Endodermal cell (in vitro differentiated cells): ENCODE measurements around the gene FRY. TPM values are rescaled to one million over a fixed set of nuclear protein-coding genes. Genes with fewer than 3 reads are reported as not detected.

Source experiments
- DNase-seq: peaks from one replicate; pipeline ENCODE4 v3.0.0-alpha.2; 2017
- H3K27ac ChIP-seq: 2 replicates; pipeline ENCODE4 v1.5.1; 2013; ENCODE audit warnings: mild to moderate bottlenecking, low read depth, low read length, moderate library complexity
- H3K27me3 ChIP-seq: 2 replicates; pipeline ENCODE4 v1.6.1; 2013; ENCODE audit warnings: mild to moderate bottlenecking, low read length, moderate library complexity; ENCODE audit not compliant: insufficient read depth, control insufficient read depth, poor library complexity, severe bottlenecking
- H3K36me3 ChIP-seq: 2 replicates; pipeline ENCODE4 v1.7.0; 2013; ENCODE audit warnings: mild to moderate bottlenecking, low read length, moderate library complexity; ENCODE audit not compliant: control insufficient read depth, insufficient read depth
- H3K4me1 ChIP-seq: one replicate; pipeline ENCODE4 v1.7.0; 2013; ENCODE audit warnings: low read length; ENCODE audit not compliant: control insufficient read depth, insufficient read depth
- H3K4me3 ChIP-seq: 2 replicates; pipeline ENCODE4 v1.5.1; 2013; ENCODE audit warnings: mild to moderate bottlenecking, low read length, moderate library complexity
- H3K9ac ChIP-seq: 2 replicates; pipeline ENCODE4 v1.6.1; 2013; ENCODE audit warnings: mild to moderate bottlenecking, low read length, moderate library complexity; ENCODE audit not compliant: poor library complexity, severe bottlenecking; ENCODE audit errors: extremely low read depth
- H3K9me3 ChIP-seq: 2 replicates; pipeline ENCODE4 v1.6.1; 2013; ENCODE audit warnings: mild to moderate bottlenecking, low read length, moderate library complexity; ENCODE audit not compliant: control insufficient read depth
- H3K27ac Mint-ChIP-seq: 2 replicates; pipeline ENCODE4 v1.8.0; 2020; ENCODE audit warnings: mixed read lengths
- H3K27me3 Mint-ChIP-seq: 2 replicates; pipeline ENCODE4 v1.8.0; 2021; ENCODE audit warnings: mild to moderate bottlenecking, mixed read lengths; ENCODE audit not compliant: insufficient read depth
- H3K36me3 Mint-ChIP-seq: 2 replicates; pipeline ENCODE4 v1.8.0; 2020; ENCODE audit warnings: low read depth, mixed read lengths
- H3K4me1 Mint-ChIP-seq: 2 replicates; pipeline ENCODE4 v1.8.0; 2020; ENCODE audit warnings: mixed read lengths
- H3K4me3 Mint-ChIP-seq: 2 replicates; pipeline ENCODE4 v1.8.0; 2020; ENCODE audit warnings: mild to moderate bottlenecking, moderate library complexity, mixed read lengths
- H3K9me3 Mint-ChIP-seq: 2 replicates; pipeline ENCODE4 v1.8.0; 2020; ENCODE audit warnings: mild to moderate bottlenecking, mixed read lengths
- WGBS, 2 experiments: methylation state at CpG; one replicate each; pipeline versions ENCODE4 v1.1.5 to v1.1.7; 2013; ENCODE audit warnings: missing lambda C conversion rate in 2 of 2, mixed read lengths in 1 of 2; ENCODE audit not compliant: insufficient coverage in 1 of 2, insufficient read length in 1 of 2; 5-methylcytosine and 5-hydroxymethylcytosine counted together
- total RNA-seq, 2 donors: library from RNA; stranded (reverse); fragmentation: NEBNext Ultra II Directional in 1 of 2; extraction: Animal tissue kit (Norgen Biotek cat#: 25700) in 1 of 2; gene quantifications; 2 replicates in 1 of 2; 3 replicates in 1 of 2; pipeline ENCODE4 v1.2.1, GENCODE V29; 2021
- TF ChIP-seq, protein P1 (sequence below): fragments of 200-600 bp; sonication (generic); conservative IDR thresholded peaks from 2 replicates; pipeline ENCODE4 v1.5.0; 2021; ENCODE audit warnings: antibody characterized with exemption, mild to moderate bottlenecking

Gene FRY
- total RNA-seq, 2 donors from 2014 or later = 20.1 to 30.8 TPM

DNA sequence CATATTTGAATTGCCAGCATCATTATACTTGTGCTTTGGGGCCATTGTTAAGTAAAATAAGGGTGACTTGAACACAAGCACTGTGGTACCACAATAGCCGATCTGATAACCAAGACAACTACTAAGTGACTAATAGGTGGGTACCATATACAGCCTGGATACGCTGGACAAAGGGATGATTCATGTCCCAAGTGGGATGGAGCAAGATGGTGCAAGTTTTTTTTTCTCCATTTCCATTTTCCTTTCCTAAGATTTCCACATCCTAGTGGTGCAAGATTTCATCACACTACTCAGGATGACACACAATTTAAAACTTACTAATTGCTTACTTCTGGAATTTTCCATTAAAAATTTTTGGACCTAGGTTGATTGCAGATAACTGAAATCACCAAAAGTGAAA is 298.9 kb downstream of the FRY start:
- no peak overlapping the region for H3K27ac ChIP-seq
- Mint-ChIP-seq H3K4me3 (no peak overlapping the region), H3K4me1 (no peaks in the 10 kb centered on the region), H3K27ac (no peak overlapping the region), H3K36me3 (peaks cover 52% of the 10 kb centered on the region), H3K9me3 (peaks cover 5% of the 10 kb centered on the region), H3K27me3 (no peaks in the 10 kb centered on the region)
- no peaks in the 10 kb centered on the region for H3K9me3 ChIP-seq
- 97% methylated on average over 2 of the region's 2 CpGs; no CpG with 5 or more reads in 1 of the 2 experiments for WGBS, 2 experiments
- TF ChIP-seq, protein P1, sequence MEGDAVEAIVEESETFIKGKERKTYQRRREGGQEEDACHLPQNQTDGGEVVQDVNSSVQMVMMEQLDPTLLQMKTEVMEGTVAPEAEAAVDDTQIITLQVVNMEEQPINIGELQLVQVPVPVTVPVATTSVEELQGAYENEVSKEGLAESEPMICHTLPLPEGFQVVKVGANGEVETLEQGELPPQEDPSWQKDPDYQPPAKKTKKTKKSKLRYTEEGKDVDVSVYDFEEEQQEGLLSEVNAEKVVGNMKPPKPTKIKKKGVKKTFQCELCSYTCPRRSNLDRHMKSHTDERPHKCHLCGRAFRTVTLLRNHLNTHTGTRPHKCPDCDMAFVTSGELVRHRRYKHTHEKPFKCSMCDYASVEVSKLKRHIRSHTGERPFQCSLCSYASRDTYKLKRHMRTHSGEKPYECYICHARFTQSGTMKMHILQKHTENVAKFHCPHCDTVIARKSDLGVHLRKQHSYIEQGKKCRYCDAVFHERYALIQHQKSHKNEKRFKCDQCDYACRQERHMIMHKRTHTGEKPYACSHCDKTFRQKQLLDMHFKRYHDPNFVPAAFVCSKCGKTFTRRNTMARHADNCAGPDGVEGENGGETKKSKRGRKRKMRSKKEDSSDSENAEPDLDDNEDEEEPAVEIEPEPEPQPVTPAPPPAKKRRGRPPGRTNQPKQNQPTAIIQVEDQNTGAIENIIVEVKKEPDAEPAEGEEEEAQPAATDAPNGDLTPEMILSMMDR = no peak
- no peak overlapping the region for H3K9ac ChIP-seq
- no peaks in the 10 kb centered on the region for H3K27me3 ChIP-seq
- no peak for DNase-seq
- peaks cover 42% of the 10 kb centered on the region for H3K36me3 ChIP-seq
- H3K4me1 ChIP-seq = no peaks in the 10 kb centered on the region
- no peak overlapping the region for H3K4me3 ChIP-seq

DNA sequence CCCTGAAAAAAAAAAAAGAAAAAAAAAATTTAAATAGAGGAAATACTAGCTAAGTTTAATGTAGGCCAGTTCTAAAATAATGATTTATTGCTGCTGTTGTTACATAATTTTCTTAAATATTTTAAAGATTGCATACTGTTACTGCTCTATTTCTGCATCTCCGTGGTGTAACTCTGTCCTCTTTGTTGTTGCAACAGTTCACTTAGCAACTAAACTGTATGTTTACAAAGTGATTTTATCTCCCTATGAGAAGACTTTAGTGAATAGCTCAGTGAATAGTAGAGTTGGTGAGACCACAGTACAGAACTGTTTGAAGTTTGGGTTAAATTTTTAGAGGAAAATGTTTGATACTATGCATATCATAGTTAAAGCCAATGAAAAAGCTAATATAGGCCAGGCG is 303.1 kb downstream of the FRY start:
- Mint-ChIP-seq H3K4me3 (no peak overlapping the region), H3K4me1 (no peaks in the 10 kb centered on the region), H3K9me3 (peaks cover 18% of the 10 kb centered on the region), H3K36me3 (peaks cover 78% of the 10 kb centered on the region), H3K27ac (no peak overlapping the region), H3K27me3 (no peaks in the 10 kb centered on the region)
- Histone ChIP-seq H3K9ac (no peak overlapping the region), H3K27me3 (no peaks in the 10 kb centered on the region), H3K36me3 (peaks cover 54% of the 10 kb centered on the region), H3K27ac (no peak overlapping the region), H3K4me1 (no peaks in the 10 kb centered on the region), H3K9me3 (no peaks in the 10 kb centered on the region), H3K4me3 (no peak overlapping the region)
- 92 to 100% methylated on average over 2 of the region's 2 CpGs for WGBS, 2 experiments
- no peak for DNase-seq
- TF ChIP-seq, protein P1 = no peak

DNA sequence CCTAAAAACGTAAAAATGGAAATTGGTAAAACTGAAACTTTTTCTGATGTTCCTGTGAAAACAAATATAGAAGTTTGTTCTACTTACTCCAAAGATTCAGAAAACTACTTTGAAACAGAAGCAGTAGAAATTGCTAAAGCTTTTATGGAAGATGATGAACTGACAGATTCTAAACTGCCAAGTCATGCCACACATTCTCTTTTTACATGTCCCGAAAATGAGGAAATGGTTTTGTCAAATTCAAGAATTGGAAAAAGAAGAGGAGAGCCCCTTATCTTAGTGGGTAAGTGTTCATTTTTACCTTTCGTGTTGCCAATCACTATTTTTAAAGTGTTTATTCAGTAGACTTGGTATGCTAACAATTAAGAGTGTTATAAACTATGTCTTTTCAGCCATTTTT is 309.3 kb downstream of the FRY start:
- Histone ChIP-seq H3K4me1 (no peaks in the 10 kb centered on the region), H3K36me3 (peaks cover 27% of the 10 kb centered on the region), H3K27ac (no peak overlapping the region), H3K4me3 (no peak overlapping the region), H3K9ac (no peak overlapping the region), H3K27me3 (no peaks in the 10 kb centered on the region), H3K9me3 (no peaks in the 10 kb centered on the region)
- Mint-ChIP-seq H3K4me1 (no peaks in the 10 kb centered on the region), H3K9me3 (peaks cover 17% of the 10 kb centered on the region), H3K36me3 (peaks cover 48% of the 10 kb centered on the region), H3K4me3 (no peak overlapping the region), H3K27ac (no peak overlapping the region), H3K27me3 (no peaks in the 10 kb centered on the region)
- DNase-seq = no peak
- TF ChIP-seq, protein P1 = no peak
- WGBS, 2 experiments = 93 to 100% methylated on average over 2 to 3 of the region's 3 CpGs
